GM18508 (cell line): ENCODE measurements around the gene CCNYL1.

Experiments
- ATAC-seq: cut with Tn5 transposase; IDR thresholded peaks from one replicate; pipeline ENCODE4 v1.9.1; 2021; ENCODE audit warnings: moderate number of reproducible peaks; ENCODE audit not compliant: insufficient read depth, unreplicated experiment

The CCNYL1 gene

GRCh38 chr2:207783514-207783913 is 72.1 kb downstream of the CCNYL1 start:
- ATAC-seq: no peak

DNA sequence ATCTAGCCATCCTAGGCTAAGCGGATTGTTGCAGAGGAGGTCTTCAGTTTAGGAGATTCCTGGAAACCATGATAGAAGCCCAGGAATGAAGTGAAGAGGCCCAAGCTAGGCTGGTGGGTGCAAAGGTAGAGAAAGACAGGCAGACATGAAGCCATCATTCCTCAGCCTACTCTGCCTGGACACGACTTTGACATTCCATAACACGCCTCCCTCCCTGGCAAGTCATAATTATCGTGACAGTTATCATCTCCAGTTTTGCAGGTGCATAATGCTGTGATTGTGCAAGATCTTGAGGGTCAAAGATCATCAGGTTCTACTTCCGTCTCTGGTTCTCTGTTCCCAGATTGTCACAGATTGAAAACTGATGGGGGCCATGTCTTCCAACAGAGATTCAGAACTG is 73.5 kb downstream of the CCNYL1 start:
- no peak for ATAC-seq

GRCh38 chr2:207787017-207787416 is 75.6 kb downstream of the CCNYL1 start:
- no peak for ATAC-seq

DNA sequence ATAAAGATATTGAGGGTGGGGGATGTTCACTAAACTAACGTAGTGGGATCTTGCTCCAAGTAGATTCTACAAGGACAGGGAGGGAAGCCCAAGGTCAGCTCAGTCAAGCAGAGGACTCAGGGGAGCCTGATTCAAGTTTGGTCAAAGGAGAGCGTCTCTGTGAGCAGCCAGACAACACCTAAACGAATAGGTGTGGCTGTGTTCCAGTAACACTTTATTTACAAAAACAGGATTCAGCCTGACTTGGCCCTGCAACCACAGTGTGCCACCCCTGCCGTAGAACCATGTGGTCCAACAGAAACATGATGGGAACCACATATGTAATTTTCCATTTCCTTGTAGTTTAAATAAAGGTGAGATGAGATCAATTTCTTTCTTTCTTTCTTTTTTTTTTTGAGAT is 76.4 kb downstream of the CCNYL1 start:
- no peak for ATAC-seq

DNA sequence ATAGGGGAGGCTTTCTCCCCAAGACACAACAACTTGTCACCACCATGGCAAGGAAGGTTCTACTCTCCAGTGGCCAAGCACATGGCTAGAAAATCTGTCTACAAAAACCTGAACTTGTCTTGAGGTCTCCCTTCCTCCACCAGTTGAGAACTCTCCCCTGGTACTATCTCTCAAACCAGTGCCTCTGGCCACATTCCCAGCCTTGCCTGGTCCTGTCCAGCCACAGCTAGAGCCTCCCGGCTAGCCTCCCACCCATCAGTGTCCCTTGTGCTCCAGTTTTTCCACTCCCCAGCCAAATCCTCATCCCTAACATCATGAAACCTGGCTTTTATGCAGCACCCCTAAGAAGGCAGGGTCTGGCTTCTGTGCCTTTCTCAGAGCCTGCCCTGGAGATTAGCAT is 79.5 kb downstream of the CCNYL1 start:
- no peak for ATAC-seq

- ATAC-seq: no peak
Measured at GRCh38 chr2:207791579-207792243, 80.3 kb downstream of the CCNYL1 start.

- no peak for ATAC-seq
Measured at GRCh38 chr2:207792244-207792785, 80.9 kb downstream of the CCNYL1 start.

DNA sequence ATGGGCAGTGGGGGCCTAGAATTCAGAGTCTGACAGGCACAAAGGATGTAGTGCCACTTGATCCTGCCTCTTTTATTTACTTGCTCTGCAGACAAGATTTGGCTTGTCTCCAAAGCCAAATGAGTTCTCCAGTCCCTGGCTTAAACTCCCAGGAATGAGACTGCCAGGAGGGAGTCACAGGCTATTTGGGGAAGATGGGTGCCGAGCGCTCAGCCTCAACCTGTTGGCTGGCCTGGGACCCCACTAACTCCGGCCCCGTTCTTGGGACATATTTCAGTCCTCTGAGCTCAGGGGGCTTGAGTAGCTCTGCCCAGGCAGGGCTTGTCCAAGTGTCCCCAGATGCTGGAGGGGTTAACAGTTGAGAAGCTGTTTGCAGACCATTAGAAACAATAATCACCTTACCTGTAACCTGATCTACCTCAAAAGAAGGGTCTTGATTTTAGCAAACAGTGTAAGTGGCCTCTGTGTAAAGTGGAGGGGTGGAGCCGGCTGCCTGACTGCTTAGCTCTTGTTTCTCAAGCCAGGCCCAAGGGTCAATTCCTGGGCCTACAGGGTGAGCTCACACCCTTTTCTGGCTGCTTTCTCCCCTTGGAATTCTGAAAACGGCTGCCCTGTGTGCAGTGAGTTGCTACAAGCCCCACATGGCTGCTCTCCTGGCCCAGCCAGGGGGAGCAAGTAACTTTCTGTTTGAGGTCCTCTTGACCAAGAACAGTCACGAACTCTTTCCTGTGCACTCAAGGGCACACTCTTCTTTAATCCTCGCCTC is 85.3 kb downstream of the CCNYL1 start:
- no peak for ATAC-seq

DNA sequence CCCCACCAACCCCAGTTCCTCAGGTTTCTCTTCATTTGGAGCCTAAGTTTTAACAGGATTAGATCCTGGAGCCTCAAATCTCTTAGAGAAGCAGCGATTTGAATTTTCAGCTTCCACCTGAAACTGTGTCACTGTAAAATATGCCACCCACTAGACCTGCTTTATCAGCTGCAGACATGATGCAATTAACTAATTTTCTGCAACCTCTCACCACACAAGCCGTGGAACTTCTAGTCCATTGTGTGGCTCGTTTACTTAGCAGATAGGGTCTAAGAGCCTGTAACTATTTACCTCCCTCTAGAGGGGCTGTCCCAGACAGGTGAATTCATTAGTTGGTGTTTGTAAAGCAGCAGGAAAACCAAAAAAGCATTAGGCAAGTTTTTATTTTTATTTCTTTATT is 89.8 kb downstream of the CCNYL1 start:
- ATAC-seq: no peak

DNA sequence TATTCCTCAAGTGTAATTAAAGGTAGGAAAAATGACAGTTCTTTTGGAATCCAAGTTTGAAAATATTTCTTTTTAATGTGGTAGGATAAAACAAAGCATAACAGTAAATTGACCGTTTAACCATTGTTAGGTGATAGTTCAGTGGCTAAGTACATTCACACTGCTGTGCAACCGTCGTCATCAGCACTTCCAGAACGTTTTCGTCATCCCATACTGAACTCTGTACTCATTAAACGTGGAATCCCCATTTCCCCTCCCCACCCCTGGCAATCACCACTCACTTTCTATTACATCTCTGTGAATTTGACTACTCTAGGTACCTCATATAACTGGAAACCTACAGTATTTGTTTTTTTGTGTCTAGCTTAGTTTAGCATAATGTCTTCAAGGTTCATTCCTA is 91.2 kb downstream of the CCNYL1 start:
- ATAC-seq: no peak
